Thyroid gland (tissue), 4 donors: Measurements from ENCODE around the gene AKAP12.

Experiments used
- POLR2A ChIP-seq, 2 donors: fragments of 450-650 bp; IDR thresholded peaks; one replicate each; pipeline ENCODE4 v1.6.1; 2017; ENCODE audit warnings: antibody characterized with exemption in 2 of 2, mild to moderate bottlenecking in 2 of 2, moderate library complexity in 1 of 2
- TF ChIP-seq, protein P1 (sequence below), 6 experiments: fragments of 200-600 bp in 3 of 6; fragments of 450-650 bp in 3 of 6; sonication (generic) in 3 of 6; IDR thresholded peaks; one replicate each; pipeline ENCODE4 v1.5.1; 2016 to 2019; ENCODE audit warnings: antibody characterized with exemption in 6 of 6, mild to moderate bottlenecking in 2 of 6, inconsistent platforms in 1 of 6, moderate library complexity in 1 of 6

GRCh38 chr6:151289399-151290007 is 49.7 kb downstream of the AKAP12 start:
- TF ChIP-seq, protein P1, sequence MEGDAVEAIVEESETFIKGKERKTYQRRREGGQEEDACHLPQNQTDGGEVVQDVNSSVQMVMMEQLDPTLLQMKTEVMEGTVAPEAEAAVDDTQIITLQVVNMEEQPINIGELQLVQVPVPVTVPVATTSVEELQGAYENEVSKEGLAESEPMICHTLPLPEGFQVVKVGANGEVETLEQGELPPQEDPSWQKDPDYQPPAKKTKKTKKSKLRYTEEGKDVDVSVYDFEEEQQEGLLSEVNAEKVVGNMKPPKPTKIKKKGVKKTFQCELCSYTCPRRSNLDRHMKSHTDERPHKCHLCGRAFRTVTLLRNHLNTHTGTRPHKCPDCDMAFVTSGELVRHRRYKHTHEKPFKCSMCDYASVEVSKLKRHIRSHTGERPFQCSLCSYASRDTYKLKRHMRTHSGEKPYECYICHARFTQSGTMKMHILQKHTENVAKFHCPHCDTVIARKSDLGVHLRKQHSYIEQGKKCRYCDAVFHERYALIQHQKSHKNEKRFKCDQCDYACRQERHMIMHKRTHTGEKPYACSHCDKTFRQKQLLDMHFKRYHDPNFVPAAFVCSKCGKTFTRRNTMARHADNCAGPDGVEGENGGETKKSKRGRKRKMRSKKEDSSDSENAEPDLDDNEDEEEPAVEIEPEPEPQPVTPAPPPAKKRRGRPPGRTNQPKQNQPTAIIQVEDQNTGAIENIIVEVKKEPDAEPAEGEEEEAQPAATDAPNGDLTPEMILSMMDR (IDR thresholded peaks at IDR 0.05), result no peak
- no peak for TF ChIP-seq POLR2A (IDR thresholded peaks at IDR 0.05)
